SU-DHL-6 (cell line): ENCODE results near the gene ADAT1.

Experiments
- EZH2phosphoT487 ChIP-seq: fragments of 200-600 bp; sonication (generic), shearing (Covaris generic); conservative IDR thresholded peaks from 2 replicates; pipeline ENCODE4 v1.6.1; 2018; ENCODE audit warnings: mild to moderate bottlenecking, antibody characterized with exemption, low read length, moderate library complexity, mixed read lengths
- TF ChIP-seq, protein P1 (sequence below): fragments of 200-600 bp; sonication (generic); IDR thresholded peaks from one replicate; pipeline ENCODE4 v1.5.1; 2017; ENCODE audit warnings: antibody characterized with exemption, mild to moderate bottlenecking, low read length, moderate library complexity; ENCODE audit not compliant: insufficient read depth, poor library complexity, severe bottlenecking

DNA sequence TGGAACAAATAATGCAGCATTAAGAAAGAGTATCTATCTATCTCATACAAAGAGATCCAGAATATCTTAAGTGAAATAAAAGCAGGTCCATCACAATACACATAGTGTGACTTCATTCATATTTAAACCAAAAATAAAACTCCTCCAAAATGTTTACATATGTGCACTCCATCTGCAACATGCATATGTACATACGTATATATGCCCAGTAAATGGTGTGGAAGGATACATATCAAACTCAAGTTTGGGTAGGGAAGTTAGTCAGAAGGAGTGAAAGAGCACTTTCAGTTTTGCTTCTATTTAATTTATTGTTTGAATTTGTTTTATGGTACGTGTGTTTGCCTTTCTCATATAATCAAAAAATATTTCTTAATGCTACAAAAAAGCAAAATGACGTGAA is 12.0 kb upstream of the ADAT1 start:
- TF ChIP-seq EZH2phosphoT487: no peak
- TF ChIP-seq, protein P1, sequence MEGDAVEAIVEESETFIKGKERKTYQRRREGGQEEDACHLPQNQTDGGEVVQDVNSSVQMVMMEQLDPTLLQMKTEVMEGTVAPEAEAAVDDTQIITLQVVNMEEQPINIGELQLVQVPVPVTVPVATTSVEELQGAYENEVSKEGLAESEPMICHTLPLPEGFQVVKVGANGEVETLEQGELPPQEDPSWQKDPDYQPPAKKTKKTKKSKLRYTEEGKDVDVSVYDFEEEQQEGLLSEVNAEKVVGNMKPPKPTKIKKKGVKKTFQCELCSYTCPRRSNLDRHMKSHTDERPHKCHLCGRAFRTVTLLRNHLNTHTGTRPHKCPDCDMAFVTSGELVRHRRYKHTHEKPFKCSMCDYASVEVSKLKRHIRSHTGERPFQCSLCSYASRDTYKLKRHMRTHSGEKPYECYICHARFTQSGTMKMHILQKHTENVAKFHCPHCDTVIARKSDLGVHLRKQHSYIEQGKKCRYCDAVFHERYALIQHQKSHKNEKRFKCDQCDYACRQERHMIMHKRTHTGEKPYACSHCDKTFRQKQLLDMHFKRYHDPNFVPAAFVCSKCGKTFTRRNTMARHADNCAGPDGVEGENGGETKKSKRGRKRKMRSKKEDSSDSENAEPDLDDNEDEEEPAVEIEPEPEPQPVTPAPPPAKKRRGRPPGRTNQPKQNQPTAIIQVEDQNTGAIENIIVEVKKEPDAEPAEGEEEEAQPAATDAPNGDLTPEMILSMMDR: no peak
